GM18520 (cell line): Measurements from ENCODE around the gene SPINK6.
A peak's percentile ranks its signal among the peaks of the same experiment; 100 is the strongest.

Experiments
- ATAC-seq: cut with Tn5 transposase; IDR thresholded peaks from one replicate; pipeline ENCODE4 v1.9.1; 2021; ENCODE audit not compliant: unreplicated experiment

SPINK6 gene

GRCh38 chr5:148202531-148203203 is at the start of gene SPINK6:
Gene SPINK6 (plus strand): TSS chr5:148203042. CDS start chr5:148203097, 55 bp downstream.
- no peak for ATAC-seq

GRCh38 chr5:148156609-148157008 is 46.2 kb upstream of the SPINK6 start:
- ATAC-seq = no peak

GRCh38 chr5:148162038-148162437 is 40.8 kb upstream of the SPINK6 start:
- ATAC-seq = no peak

- ATAC-seq = no peak
These were observed 39.5 kb upstream of the SPINK6 start for GRCh38 chr5:148163345-148163744.

- ATAC-seq = no peak
These were observed 36.1 kb upstream of the SPINK6 start for GRCh38 chr5:148166550-148167283.

GRCh38 chr5:148168246-148168645 is 34.6 kb upstream of the SPINK6 start, which contains the start of gene SPINK14:
Gene SPINK14 (plus strand): TSS chr5:148168546. CDS start chr5:148169733, 1,187 bp downstream.
- ATAC-seq = no peak

- ATAC-seq = no peak
These were observed 30.5 kb upstream of the SPINK6 start for GRCh38 chr5:148172377-148172776.

GRCh38 chr5:148176480-148176879 is 26.4 kb upstream of the SPINK6 start:
- ATAC-seq = no peak

GRCh38 chr5:148177207-148177606 is 25.6 kb upstream of the SPINK6 start:
- no peak for ATAC-seq

GRCh38 chr5:148179234-148179824 is 23.5 kb upstream of the SPINK6 start:
- ATAC-seq = peak; percentile 51

GRCh38 chr5:148186248-148187003 is 16.4 kb upstream of the SPINK6 start:
- ATAC-seq = peak; percentile 96

- no peak for ATAC-seq
These were observed 11.8 kb upstream of the SPINK6 start for GRCh38 chr5:148191010-148191409.

GRCh38 chr5:148193202-148193601 is 9.6 kb upstream of the SPINK6 start:
- no peak for ATAC-seq

- ATAC-seq = no peak
These were observed 1.7 kb upstream of the SPINK6 start for GRCh38 chr5:148201151-148201550.

GRCh38 chr5:148205044-148205806 is 2.4 kb downstream of the SPINK6 start:
- no peak for ATAC-seq

- ATAC-seq = no peak
These were observed 3.0 kb downstream of the SPINK6 start for GRCh38 chr5:148205865-148206264.

GRCh38 chr5:148206620-148207019 is 3.8 kb downstream of the SPINK6 start:
- no peak for ATAC-seq

- no peak for ATAC-seq
These were observed 5.4 kb downstream of the SPINK6 start for GRCh38 chr5:148208226-148208625.

GRCh38 chr5:148209151-148209770 is 6.4 kb downstream of the SPINK6 start:
- ATAC-seq = no peak

- ATAC-seq = no peak
These were observed 11.9 kb downstream of the SPINK6 start for GRCh38 chr5:148214665-148215185.
